Stimulated activated naive CD4-positive, alpha-beta T cell treated with Interleukin-2 at 50 U/mL for 16 hours (primary cell): ENCODE results near the gene RNF10.
"Not testable (repeated sequence)": the region's sequence is repeated elsewhere in the genome, so short reads cannot be mapped to it uniquely, and the experiment has no call there.

Experiments used
- DNase-seq: peaks from one replicate; lab custom pipeline; 2025; lab: John Stamatoyannopoulos, UW

The RNF10 gene

GRCh38 chr12:120617193-120617592, 83.0 kb downstream of the RNF10 start:
- not testable (repeated sequence) for DNase-seq

GRCh38 chr12:120617767-120618166, 83.6 kb downstream of the RNF10 start:
- not testable (repeated sequence) for DNase-seq

- DNase-seq = no peak
Observed at GRCh38 chr12:120618954-120619615, 84.9 kb downstream of the RNF10 start.

- no peak for DNase-seq
Observed at GRCh38 chr12:120620624-120621023, 86.5 kb downstream of the RNF10 start.

- DNase-seq = no peak
Observed at GRCh38 chr12:120625557-120626419, 91.6 kb downstream of the RNF10 start.
